Ascending aorta (tissue), 2 donors: ENCODE results near the gene VDR. TPM values are rescaled to one million over a fixed set of nuclear protein-coding genes. Genes with fewer than 3 reads are reported as not detected.

Experiments used
- DNase-seq, 2 donors: peaks; one replicate each; pipeline ENCODE4 v3.0.0-alpha.2; 2019; ENCODE audit warnings: low spot score in 2 of 2
- H3K27ac ChIP-seq, 2 donors: fragments of 200-600 bp; sonication (generic); one replicate each; pipeline ENCODE4 v1.5.1; 2016 to 2017; ENCODE audit warnings: mild to moderate bottlenecking in 1 of 2
- H3K27me3 ChIP-seq: fragments of 200-600 bp; sonication (generic); one replicate; pipeline ENCODE4 v1.5.1; 2017
- H3K36me3 ChIP-seq, 2 donors: fragments of 200-600 bp; sonication (generic); one replicate each; pipeline ENCODE4 v1.5.1; 2016
- H3K4me1 ChIP-seq, 2 donors: fragments of 200-600 bp; sonication (generic); one replicate each; pipeline ENCODE4 v1.5.1; 2016 to 2017; ENCODE audit warnings: mild to moderate bottlenecking in 1 of 2
- H3K4me3 ChIP-seq, 2 donors: fragments of 200-600 bp; sonication (generic); one replicate each; pipeline ENCODE4 v1.5.1; 2016 to 2017; ENCODE audit warnings: mild to moderate bottlenecking in 1 of 2
- H3K9me3 ChIP-seq, 2 donors: fragments of 200-600 bp; sonication (generic); one replicate each; pipeline ENCODE4 v1.5.1; 2016
- intact Hi-C: fragments of 100-400 bp; cut with DNase I; formaldehyde crosslinking; loops from one replicate; pipeline ENCODE4 v1.15.1; 2023
- total RNA-seq: library from RNA; depleted of rRNA; stranded (reverse); fragments of >200 nt; gene quantifications from one replicate; pipeline ENCODE4 v1.1.0, GENCODE V29; 2016
- TF ChIP-seq, protein P1 (sequence below), 3 experiments: fragments of 200-600 bp in 2 of 3; fragments of 450-650 bp in 1 of 3; sonication (generic) in 2 of 3; IDR thresholded peaks; one replicate each; pipeline ENCODE4 v1.5.1; 2016 to 2019; ENCODE audit warnings: antibody characterized with exemption in 3 of 3, mild to moderate bottlenecking in 1 of 3, moderate library complexity in 1 of 3

VDR gene
- total RNA-seq, 1 donor from 2014 or later, result 13.1 TPM

GRCh38 chr12:47851303-47851952 is 53.4 kb downstream of the VDR start:
- Histone ChIP-seq H3K27me3 (no peaks in the 10 kb centered on the region), H3K9me3 (no peaks in the 10 kb centered on the region), H3K36me3 (peaks cover 0 to 2% of the 10 kb centered on the region in 2 donors), H3K4me1 (peaks cover 0 to 3% of the 10 kb centered on the region in 2 donors), H3K4me3 (no peak overlapping the region), H3K27ac (no peak overlapping the region)
- TF ChIP-seq, protein P1, sequence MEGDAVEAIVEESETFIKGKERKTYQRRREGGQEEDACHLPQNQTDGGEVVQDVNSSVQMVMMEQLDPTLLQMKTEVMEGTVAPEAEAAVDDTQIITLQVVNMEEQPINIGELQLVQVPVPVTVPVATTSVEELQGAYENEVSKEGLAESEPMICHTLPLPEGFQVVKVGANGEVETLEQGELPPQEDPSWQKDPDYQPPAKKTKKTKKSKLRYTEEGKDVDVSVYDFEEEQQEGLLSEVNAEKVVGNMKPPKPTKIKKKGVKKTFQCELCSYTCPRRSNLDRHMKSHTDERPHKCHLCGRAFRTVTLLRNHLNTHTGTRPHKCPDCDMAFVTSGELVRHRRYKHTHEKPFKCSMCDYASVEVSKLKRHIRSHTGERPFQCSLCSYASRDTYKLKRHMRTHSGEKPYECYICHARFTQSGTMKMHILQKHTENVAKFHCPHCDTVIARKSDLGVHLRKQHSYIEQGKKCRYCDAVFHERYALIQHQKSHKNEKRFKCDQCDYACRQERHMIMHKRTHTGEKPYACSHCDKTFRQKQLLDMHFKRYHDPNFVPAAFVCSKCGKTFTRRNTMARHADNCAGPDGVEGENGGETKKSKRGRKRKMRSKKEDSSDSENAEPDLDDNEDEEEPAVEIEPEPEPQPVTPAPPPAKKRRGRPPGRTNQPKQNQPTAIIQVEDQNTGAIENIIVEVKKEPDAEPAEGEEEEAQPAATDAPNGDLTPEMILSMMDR (IDR thresholded peaks at IDR 0.05), result no peak
- intact Hi-C loops, result no loop called here
- no peak for DNase-seq

DNA sequence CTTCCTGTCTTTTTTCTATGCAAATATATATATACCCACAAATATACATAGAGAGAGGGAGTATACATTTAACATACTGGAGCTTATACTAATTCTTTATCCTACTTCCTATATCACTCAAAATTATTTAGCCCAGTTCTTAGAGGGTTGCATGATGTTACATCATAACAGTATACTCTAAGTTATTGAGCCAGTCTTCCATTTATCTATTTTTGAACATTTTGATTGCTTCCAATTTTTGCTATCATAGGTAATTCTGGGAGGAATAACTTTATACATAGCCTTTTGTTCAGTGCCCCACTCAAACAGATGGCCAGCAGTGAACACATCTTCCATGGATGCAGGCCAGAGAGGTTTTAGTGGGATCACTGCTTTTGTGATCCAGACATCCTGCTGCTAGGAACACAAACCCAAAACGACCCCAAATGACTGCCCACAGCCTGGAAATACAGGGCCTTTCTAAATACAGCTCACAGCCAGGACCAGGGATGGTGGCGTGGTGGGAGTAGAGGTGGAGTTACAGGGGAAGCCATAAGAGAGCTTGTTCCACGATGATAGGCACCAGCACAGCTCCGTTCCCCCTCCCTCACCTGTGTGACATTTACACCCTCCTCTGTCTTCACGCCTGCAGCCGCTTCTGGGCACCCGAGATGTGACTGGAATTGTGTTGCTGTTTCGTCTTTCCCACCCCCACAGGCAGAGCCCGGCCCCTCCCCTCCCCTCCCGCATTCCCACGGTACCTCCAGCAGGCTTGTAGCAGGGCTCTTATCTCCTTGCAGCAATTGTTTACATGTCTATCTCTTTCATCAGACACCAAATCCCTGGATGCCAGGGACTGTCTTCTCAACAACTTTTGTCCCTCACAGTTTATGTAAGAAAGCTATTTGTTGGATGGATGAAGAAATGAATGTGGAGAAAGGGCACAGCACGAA is 54.4 kb downstream of the VDR start:
- peaks cover 0 to 3% of the 10 kb centered on the region in 2 donors for H3K4me1 ChIP-seq
- H3K27me3 ChIP-seq, result no peaks in the 10 kb centered on the region
- intact Hi-C loops, result no loop called here
- peaks cover 4 to 8% of the 10 kb centered on the region in 2 donors for H3K36me3 ChIP-seq
- DNase-seq, result no peak
- no peak overlapping the region for H3K27ac ChIP-seq
- TF ChIP-seq, protein P1 (IDR thresholded peaks at IDR 0.05), result no peak
- no peaks in the 10 kb centered on the region for H3K9me3 ChIP-seq
- H3K4me3 ChIP-seq, result no peak overlapping the region

DNA sequence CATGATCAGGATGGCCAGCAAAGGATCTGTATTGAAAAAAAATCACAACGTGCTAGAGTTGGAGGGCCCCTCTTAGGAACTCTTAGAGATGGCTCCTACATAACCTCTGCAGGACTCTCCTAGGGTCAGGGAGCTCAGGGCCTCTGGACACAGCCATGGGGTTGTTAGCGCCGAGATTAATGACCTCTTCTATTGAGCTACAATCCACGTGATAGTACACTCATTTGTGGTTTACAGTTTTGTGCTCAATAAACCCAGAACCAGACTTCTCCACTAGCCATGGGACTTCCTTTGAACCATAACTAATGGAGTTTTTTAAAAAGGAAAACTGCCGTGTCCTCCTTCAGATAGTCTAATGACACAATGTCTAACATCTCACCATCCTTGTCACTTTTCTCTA is 55.5 kb downstream of the VDR start:
- intact Hi-C loops, result no loop called here
- no peak for DNase-seq
- TF ChIP-seq, protein P1 (IDR thresholded peaks at IDR 0.05), result no peak
- Histone ChIP-seq H3K9me3 (no peaks in the 10 kb centered on the region), H3K4me1 (peaks cover 0 to 3% of the 10 kb centered on the region in 2 donors), H3K27me3 (no peaks in the 10 kb centered on the region), H3K4me3 (no peak overlapping the region), H3K27ac (no peak overlapping the region), H3K36me3 (peaks cover 4 to 8% of the 10 kb centered on the region in 2 donors)

DNA sequence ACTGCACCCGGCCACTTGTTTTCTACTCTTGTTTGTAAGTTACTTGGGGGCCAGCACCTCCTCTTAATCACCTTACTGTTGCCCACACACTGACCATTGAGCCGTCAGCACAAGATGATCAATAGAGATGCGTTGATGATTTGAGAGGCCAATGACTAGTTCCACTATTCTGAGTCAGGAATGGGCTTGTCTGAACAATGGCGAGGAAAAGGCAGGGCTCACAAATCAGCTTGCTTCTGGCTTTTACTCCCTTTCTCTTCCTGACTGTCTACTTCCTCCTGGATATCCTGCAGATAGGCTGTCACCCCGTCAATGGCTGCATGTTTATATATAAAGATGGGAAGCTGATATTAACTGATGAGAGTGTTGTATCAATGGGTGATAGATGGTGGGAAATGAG is 55.9 kb downstream of the VDR start:
- Histone ChIP-seq H3K9me3 (no peaks in the 10 kb centered on the region), H3K36me3 (peaks cover 4 to 8% of the 10 kb centered on the region in 2 donors), H3K27ac (no peak overlapping the region), H3K4me3 (no peak overlapping the region), H3K27me3 (no peaks in the 10 kb centered on the region), H3K4me1 (peaks cover 0 to 3% of the 10 kb centered on the region in 2 donors)
- DNase-seq, result no peak
- intact Hi-C loops, result no loop called here
- TF ChIP-seq, protein P1 (IDR thresholded peaks at IDR 0.05), result no peak

- Histone ChIP-seq H3K27me3 (no peaks in the 10 kb centered on the region), H3K27ac (no peak overlapping the region), H3K9me3 (no peaks in the 10 kb centered on the region), H3K36me3 (peaks cover 4 to 8% of the 10 kb centered on the region in 2 donors), H3K4me3 (no peak overlapping the region), H3K4me1 (no peaks in the 10 kb centered on the region)
- TF ChIP-seq, protein P1 (IDR thresholded peaks at IDR 0.05), result no peak
- intact Hi-C loops, result no loop called here
- DNase-seq, result no peak
Observed at GRCh38 chr12:47846294-47846996, 58.3 kb downstream of the VDR start.
